ENCODE data around the gene C6orf136.
"Not testable (repeated sequence)": the region's sequence is repeated elsewhere in the genome, so short reads cannot be mapped to it uniquely, and the experiment has no call there.

The C6orf136 gene

GRCh38 chr6:30615958-30616810 lies 30.7 kb upstream of the C6orf136 start:
- DNase-seq: no peak

- DNase-seq: peak; percentile 99
These were observed 29.9 kb upstream of the C6orf136 start, which contains the start of gene PPP1R10 for GRCh38 chr6:30616811-30617564. TSS of gene PPP1R10 (minus strand) at chr6:30617243. CDS start at chr6:30609944, 7,299 bp downstream.

GRCh38 chr6:30617565-30618269 lies 29.2 kb upstream of the C6orf136 start, which contains the start of gene MRPS18B:
TSS of gene MRPS18B (plus strand) at chr6:30617840. CDS start at chr6:30617866, 26 bp downstream.
- DNase-seq: peak; percentile 95

- DNase-seq: no peak
These were observed 28.6 kb upstream of the C6orf136 start for GRCh38 chr6:30618270-30618797.

- DNase-seq: no peak
These were observed 27.4 kb upstream of the C6orf136 start for GRCh38 chr6:30619561-30619960.

GRCh38 chr6:30625511-30625910 lies 21.4 kb upstream of the C6orf136 start:
- no peak for DNase-seq

GRCh38 chr6:30626484-30627366 lies 20.2 kb upstream of the C6orf136 start, which contains the start of gene ATAT1:
TSS of gene ATAT1 (plus strand) at chr6:30626874.
- peak; percentile 93 for DNase-seq

GRCh38 chr6:30635834-30636233 lies 11.1 kb upstream of the C6orf136 start:
- no peak for DNase-seq

GRCh38 chr6:30640481-30640880 lies 6.5 kb upstream of the C6orf136 start:
- no peak for DNase-seq

- no peak for DNase-seq
These were observed 5.9 kb upstream of the C6orf136 start for GRCh38 chr6:30641048-30641447.

- no peak for DNase-seq
These were observed 3.3 kb upstream of the C6orf136 start for GRCh38 chr6:30643656-30644055.

GRCh38 chr6:30644769-30645168 lies 2.2 kb upstream of the C6orf136 start:
- no peak for DNase-seq

GRCh38 chr6:30645989-30646388 lies 944 bp upstream of the C6orf136 start:
- no peak for DNase-seq

- DNase-seq: peak; percentile 91
These were observed 546 bp downstream of the C6orf136 start for GRCh38 chr6:30647242-30648116.

- DNase-seq: no peak
These were observed 4.2 kb downstream of the C6orf136 start for GRCh38 chr6:30651143-30651542.

- DNase-seq: no peak
These were observed 8.1 kb downstream of the C6orf136 start for GRCh38 chr6:30654798-30655742.

GRCh38 chr6:30655743-30656094 lies 8.8 kb downstream of the C6orf136 start:
- DNase-seq: no peak

GRCh38 chr6:30656513-30656912 lies 9.6 kb downstream of the C6orf136 start:
- DNase-seq: no peak

- no peak for DNase-seq
These were observed 10.5 kb downstream of the C6orf136 start for GRCh38 chr6:30657454-30657853.

- not testable (repeated sequence) for DNase-seq
These were observed 11.0 kb downstream of the C6orf136 start for GRCh38 chr6:30657922-30658321.

Measured in activated CD8-positive, alpha-beta memory T cell treated with anti-CD3 and anti-CD28 coated beads, Interleukin-2, amount 50 U/mL, for 48 hours (primary cell).